Neural cell (in vitro differentiated cells): ENCODE results near the gene ROR1. TPM values are rescaled to one million over a fixed set of nuclear protein-coding genes. Genes with fewer than 3 reads are reported as not detected.

Experiments used
- H2AFZ ChIP-seq: fragments of 200-600, 300-800 bp; sonication (generic), shearing (Covaris generic); 2 replicates; pipeline ENCODE4 v1.6.0; 2014; ENCODE audit warnings: low read depth, mild to moderate bottlenecking, antibody characterized with exemption, low read length, moderate library complexity
- H3F3A ChIP-seq: fragments of 200-600 bp; shearing (Covaris generic); 2 replicates; pipeline ENCODE4 v1.6.1; 2016; ENCODE audit warnings: mild to moderate bottlenecking, moderate library complexity, mixed read lengths, antibody characterized with exemption, low read length; ENCODE audit not compliant: insufficient read depth, poor library complexity, severe bottlenecking
- H3K27ac ChIP-seq: fragments of 200-600, 300-800 bp; sonication (generic), shearing (Covaris generic); 2 replicates; pipeline ENCODE4 v1.5.1; 2014; ENCODE audit warnings: mild to moderate bottlenecking, low read length, moderate library complexity
- H3K27me3 ChIP-seq: fragments of 300-800, 200-600 bp; sonication (generic), shearing (Covaris generic); 2 replicates; pipeline ENCODE4 v1.6.0; 2014; ENCODE audit warnings: mild to moderate bottlenecking, low read depth, low read length, moderate library complexity; ENCODE audit not compliant: insufficient read depth
- H3K36me3 ChIP-seq: fragments of 300-800, 200-600 bp; sonication (generic), shearing (Covaris generic); 2 replicates; pipeline ENCODE4 v1.5.1; 2014; ENCODE audit warnings: mild to moderate bottlenecking, antibody characterized with exemption, low read length, moderate library complexity; ENCODE audit not compliant: insufficient read depth
- H3K4me2 ChIP-seq: fragments of 300-800, 200-600 bp; sonication (generic), shearing (Covaris generic); 2 replicates; pipeline ENCODE4 v1.6.0; 2014; ENCODE audit warnings: mild to moderate bottlenecking, low read length
- H3K4me3 ChIP-seq: fragments of 300-800, 200-600 bp; sonication (generic), shearing (Covaris generic); 2 replicates; pipeline ENCODE4 v1.5.1; 2014; ENCODE audit warnings: mild to moderate bottlenecking, low read length, moderate library complexity
- H3K79me2 ChIP-seq: fragments of 200-600 bp; shearing (Covaris generic); replicated peaks from 2 replicates; pipeline ENCODE4 v1.6.0; 2014; ENCODE audit warnings: mild to moderate bottlenecking, low read length, moderate library complexity; ENCODE audit not compliant: insufficient read depth
- H3K9ac ChIP-seq: fragments of 300-800, 200-600 bp; sonication (generic), shearing (Covaris generic); 2 replicates; pipeline ENCODE4 v1.6.1; 2016; ENCODE audit warnings: mild to moderate bottlenecking, low read length, mixed read lengths
- H3K9me2 ChIP-seq: fragments of 200-600 bp; shearing (Covaris generic); 2 replicates; pipeline ENCODE4 v1.6.1; 2016; ENCODE audit warnings: mild to moderate bottlenecking, low read length, mixed read lengths; ENCODE audit not compliant: insufficient read depth
- H3K9me3 ChIP-seq: fragments of 200-600, 300-800 bp; sonication (generic), shearing (Covaris generic); 2 replicates; pipeline ENCODE4 v1.6.1; 2016; ENCODE audit warnings: mild to moderate bottlenecking, mixed run types, low read length, moderate library complexity, mixed read lengths
- H4K20me1 ChIP-seq: fragments of 200-600 bp; shearing (Covaris generic); 2 replicates; pipeline ENCODE4 v1.6.1; 2016; ENCODE audit warnings: mild to moderate bottlenecking, mixed run types; ENCODE audit not compliant: insufficient read depth
- EP300 ChIP-seq: fragments of 450-650 bp; conservative IDR thresholded peaks from 2 replicates; pipeline ENCODE4 v1.6.1; 2014; ENCODE audit warnings: antibody characterized with exemption, mild to moderate bottlenecking, moderate library complexity; ENCODE audit not compliant: poor library complexity, severe bottlenecking
- EZH2 ChIP-seq: fragments of 200-600, 300-800 bp; shearing (Covaris generic), sonication (generic); IDR thresholded peaks from 2 replicates; pipeline ENCODE4 v1.6.1; 2014; ENCODE audit warnings: antibody characterized with exemption, low read length, borderline replicate concordance, mild to moderate bottlenecking; ENCODE audit not compliant: insufficient read depth, poor library complexity, severe bottlenecking
- MXI1 ChIP-seq: fragments of 450-650 bp; conservative IDR thresholded peaks from 2 replicates; pipeline ENCODE4 v1.6.1; 2014; ENCODE audit warnings: antibody characterized with exemption, mild to moderate bottlenecking; ENCODE audit not compliant: poor library complexity, severe bottlenecking
- POLR2AphosphoS5 ChIP-seq: IDR thresholded peaks from 2 replicates; pipeline ENCODE4 v1.6.1; 2012
- RAD21 ChIP-seq: fragments of 450-650 bp; conservative IDR thresholded peaks from 2 replicates; pipeline ENCODE4 v1.6.1; 2014; ENCODE audit warnings: antibody characterized with exemption, mild to moderate bottlenecking, moderate library complexity
- REST ChIP-seq: IDR thresholded peaks from 2 replicates; pipeline ENCODE4 v1.6.1; 2012; ENCODE audit warnings: borderline replicate concordance
- SMC3 ChIP-seq: fragments of 450-650 bp; conservative IDR thresholded peaks from 2 replicates; pipeline ENCODE4 v1.6.1; 2014; ENCODE audit warnings: antibody characterized with exemption, mild to moderate bottlenecking, moderate library complexity; ENCODE audit not compliant: poor library complexity
- TAF1 ChIP-seq: IDR thresholded peaks from 2 replicates; pipeline ENCODE4 v1.6.1; 2012; ENCODE audit warnings: low read depth
- polyA plus RNA-seq: library from polyadenylated mRNA; depleted of rRNA; stranded (reverse); fragments of >200 nt; gene quantifications from 2 replicates; pipeline ENCODE4 v1.2.3, GENCODE V29; 2014
- TF ChIP-seq, protein P1 (sequence below): fragments of 450-650 bp; IDR thresholded peaks from 2 replicates; pipeline ENCODE4 v1.5.1; 2014; ENCODE audit warnings: antibody characterized with exemption, mild to moderate bottlenecking, moderate library complexity; ENCODE audit not compliant: poor library complexity, severe bottlenecking

ROR1 gene
- polyA plus RNA-seq, 1 donor from 2014 or later = 0.27 TPM

DNA sequence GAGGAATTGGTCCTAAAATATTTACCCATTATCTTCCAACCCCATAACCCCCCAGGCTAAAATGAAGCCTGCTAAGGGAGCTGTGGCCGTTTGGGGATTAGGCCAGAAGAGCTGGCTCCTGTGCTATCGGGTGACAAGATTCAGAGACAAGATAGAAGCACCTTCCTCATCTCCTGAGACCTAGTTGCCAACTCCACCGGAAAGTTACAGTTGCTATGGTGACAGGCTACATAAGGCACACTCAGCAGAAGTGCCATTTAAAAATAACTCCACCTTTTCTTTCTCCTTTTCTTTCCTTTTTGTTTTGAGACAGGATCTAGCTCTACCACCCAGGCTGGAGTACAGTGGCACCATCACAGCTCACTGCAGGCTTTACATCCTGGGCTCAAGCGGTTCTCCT is 43.6 kb upstream of the ROR1 start:
- Histone ChIP-seq H2AFZ (no peak overlapping the region), H3K27ac (no peak overlapping the region), H3K9me2 (no peaks in the 10 kb centered on the region), H3K36me3 (no peaks in the 10 kb centered on the region), H3K9ac (no peak overlapping the region), H3K4me2 (no peak overlapping the region), H3K4me3 (no peak overlapping the region), H3K79me2 (no peaks in the 10 kb centered on the region), H3K27me3 (no peaks in the 10 kb centered on the region), H4K20me1 (no peaks in the 10 kb centered on the region), H3K9me3 (no peaks in the 10 kb centered on the region), H3F3A (no peaks in the 10 kb centered on the region)
- TF ChIP-seq, protein P1, sequence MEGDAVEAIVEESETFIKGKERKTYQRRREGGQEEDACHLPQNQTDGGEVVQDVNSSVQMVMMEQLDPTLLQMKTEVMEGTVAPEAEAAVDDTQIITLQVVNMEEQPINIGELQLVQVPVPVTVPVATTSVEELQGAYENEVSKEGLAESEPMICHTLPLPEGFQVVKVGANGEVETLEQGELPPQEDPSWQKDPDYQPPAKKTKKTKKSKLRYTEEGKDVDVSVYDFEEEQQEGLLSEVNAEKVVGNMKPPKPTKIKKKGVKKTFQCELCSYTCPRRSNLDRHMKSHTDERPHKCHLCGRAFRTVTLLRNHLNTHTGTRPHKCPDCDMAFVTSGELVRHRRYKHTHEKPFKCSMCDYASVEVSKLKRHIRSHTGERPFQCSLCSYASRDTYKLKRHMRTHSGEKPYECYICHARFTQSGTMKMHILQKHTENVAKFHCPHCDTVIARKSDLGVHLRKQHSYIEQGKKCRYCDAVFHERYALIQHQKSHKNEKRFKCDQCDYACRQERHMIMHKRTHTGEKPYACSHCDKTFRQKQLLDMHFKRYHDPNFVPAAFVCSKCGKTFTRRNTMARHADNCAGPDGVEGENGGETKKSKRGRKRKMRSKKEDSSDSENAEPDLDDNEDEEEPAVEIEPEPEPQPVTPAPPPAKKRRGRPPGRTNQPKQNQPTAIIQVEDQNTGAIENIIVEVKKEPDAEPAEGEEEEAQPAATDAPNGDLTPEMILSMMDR = no peak
- TF ChIP-seq RAD21 (no peak), TAF1 (no peak), SMC3 (no peak)

GRCh38 chr1:63731117-63732043 is 42.4 kb upstream of the ROR1 start:
- Histone ChIP-seq H3K9me2 (no peaks in the 10 kb centered on the region), H3K27ac (no peak overlapping the region), H3K4me2 (no peak overlapping the region), H4K20me1 (no peaks in the 10 kb centered on the region), H3K27me3 (no peaks in the 10 kb centered on the region), H3K36me3 (no peaks in the 10 kb centered on the region), H3K9me3 (no peaks in the 10 kb centered on the region), H3K79me2 (no peaks in the 10 kb centered on the region), H3F3A (no peaks in the 10 kb centered on the region), H3K4me3 (no peak overlapping the region), H2AFZ (no peak overlapping the region), H3K9ac (no peak overlapping the region)
- TF ChIP-seq, protein P1 = no peak

GRCh38 chr1:63732666-63733065 is 41.2 kb upstream of the ROR1 start:
- no peaks in the 10 kb centered on the region for H3F3A ChIP-seq
- H3K4me2 ChIP-seq = no peak overlapping the region
- H2AFZ ChIP-seq = no peak overlapping the region
- H3K27me3 ChIP-seq = no peaks in the 10 kb centered on the region
- no peak overlapping the region for H3K4me3 ChIP-seq
- H3K36me3 ChIP-seq = no peaks in the 10 kb centered on the region
- no peak overlapping the region for H3K9ac ChIP-seq
- H4K20me1 ChIP-seq = no peaks in the 10 kb centered on the region
- no peaks in the 10 kb centered on the region for H3K9me3 ChIP-seq
- H3K9me2 ChIP-seq = no peaks in the 10 kb centered on the region
- TF ChIP-seq EZH2 (no peak), SMC3 (no peak), MXI1 (no peak), REST (no peak), RAD21 (no peak), POLR2AphosphoS5 (no peak), TAF1 (no peak), EP300 (no peak)
- TF ChIP-seq, protein P1 = no peak
- H3K27ac ChIP-seq = no peak overlapping the region
- no peaks in the 10 kb centered on the region for H3K79me2 ChIP-seq
